T-helper 9 cell (primary cell): ENCODE measurements around the gene GOT1.

ENCODE experiments used
- DNase-seq: peaks from one replicate; pipeline ENCODE4 v3.0.0-alpha.2; 2020

The GOT1 gene

GRCh38 chr10:99394256-99394655, 36.2 kb downstream of the GOT1 start:
- DNase-seq: no peak

- DNase-seq: no peak
Observed at GRCh38 chr10:99393683-99394082, 36.7 kb downstream of the GOT1 start.

GRCh38 chr10:99393036-99393435, 37.4 kb downstream of the GOT1 start:
- DNase-seq: no peak

- DNase-seq: no peak
Observed at GRCh38 chr10:99391346-99391745, 39.1 kb downstream of the GOT1 start.

GRCh38 chr10:99389729-99390480, 40.5 kb downstream of the GOT1 start:
- DNase-seq: no peak

GRCh38 chr10:99387541-99387940, 42.9 kb downstream of the GOT1 start:
- no peak for DNase-seq

- DNase-seq: no peak
Observed at GRCh38 chr10:99387071-99387470, 43.4 kb downstream of the GOT1 start.

GRCh38 chr10:99382176-99382575, 48.2 kb downstream of the GOT1 start:
- no peak for DNase-seq

- no peak for DNase-seq
Observed at GRCh38 chr10:99375426-99375825, 55.0 kb downstream of the GOT1 start.

GRCh38 chr10:99374972-99375371, 55.5 kb downstream of the GOT1 start:
- DNase-seq: no peak

- no peak for DNase-seq
Observed at GRCh38 chr10:99374526-99374925, 55.9 kb downstream of the GOT1 start.

GRCh38 chr10:99372546-99373271, 57.7 kb downstream of the GOT1 start:
- no peak for DNase-seq

- DNase-seq: no peak
Observed at GRCh38 chr10:99370993-99371392, 59.4 kb downstream of the GOT1 start.

- DNase-seq: no peak
Observed at GRCh38 chr10:99369551-99369950, 60.9 kb downstream of the GOT1 start.

- DNase-seq: no peak
Observed at GRCh38 chr10:99369126-99369525, 61.3 kb downstream of the GOT1 start.

- DNase-seq: no peak
Observed at GRCh38 chr10:99368646-99369045, 61.8 kb downstream of the GOT1 start.

- no peak for DNase-seq
Observed at GRCh38 chr10:99366666-99367065, 63.8 kb downstream of the GOT1 start.

GRCh38 chr10:99365736-99366135, 64.7 kb downstream of the GOT1 start:
- no peak for DNase-seq

GRCh38 chr10:99365311-99365710, 65.1 kb downstream of the GOT1 start:
- no peak for DNase-seq

- DNase-seq: no peak
Observed at GRCh38 chr10:99364125-99364524, 66.3 kb downstream of the GOT1 start.

- no peak for DNase-seq
Observed at GRCh38 chr10:99360934-99361333, 69.5 kb downstream of the GOT1 start.

GRCh38 chr10:99358101-99358500, 72.3 kb downstream of the GOT1 start:
- no peak for DNase-seq

- DNase-seq: no peak
Observed at GRCh38 chr10:99357691-99358090, 72.7 kb downstream of the GOT1 start.

GRCh38 chr10:99353182-99353581, 77.2 kb downstream of the GOT1 start:
- DNase-seq: no peak

GRCh38 chr10:99347672-99348071, 82.8 kb downstream of the GOT1 start:
- no peak for DNase-seq
